SH-SY5Y (cell line): Measurements from ENCODE around the gene MXD1.

Source experiments
- GATA2 ChIP-seq: IDR thresholded peaks from 2 replicates; pipeline ENCODE4 v1.6.1; 2011; ENCODE audit warnings: mild to moderate bottlenecking, low read depth, low read length
- GATA3 ChIP-seq: IDR thresholded peaks from 2 replicates; pipeline ENCODE4 v1.6.1; 2011; ENCODE audit warnings: low read depth, mild to moderate bottlenecking, low read length, moderate library complexity

- TF ChIP-seq GATA2 (no peak), GATA3 (no peak)
Observed at GRCh38 chr2:69985688-69986087, 70.8 kb downstream of the MXD1 start.
